Measurements from ENCODE around the gene ENKUR.

Gene ENKUR

DNA sequence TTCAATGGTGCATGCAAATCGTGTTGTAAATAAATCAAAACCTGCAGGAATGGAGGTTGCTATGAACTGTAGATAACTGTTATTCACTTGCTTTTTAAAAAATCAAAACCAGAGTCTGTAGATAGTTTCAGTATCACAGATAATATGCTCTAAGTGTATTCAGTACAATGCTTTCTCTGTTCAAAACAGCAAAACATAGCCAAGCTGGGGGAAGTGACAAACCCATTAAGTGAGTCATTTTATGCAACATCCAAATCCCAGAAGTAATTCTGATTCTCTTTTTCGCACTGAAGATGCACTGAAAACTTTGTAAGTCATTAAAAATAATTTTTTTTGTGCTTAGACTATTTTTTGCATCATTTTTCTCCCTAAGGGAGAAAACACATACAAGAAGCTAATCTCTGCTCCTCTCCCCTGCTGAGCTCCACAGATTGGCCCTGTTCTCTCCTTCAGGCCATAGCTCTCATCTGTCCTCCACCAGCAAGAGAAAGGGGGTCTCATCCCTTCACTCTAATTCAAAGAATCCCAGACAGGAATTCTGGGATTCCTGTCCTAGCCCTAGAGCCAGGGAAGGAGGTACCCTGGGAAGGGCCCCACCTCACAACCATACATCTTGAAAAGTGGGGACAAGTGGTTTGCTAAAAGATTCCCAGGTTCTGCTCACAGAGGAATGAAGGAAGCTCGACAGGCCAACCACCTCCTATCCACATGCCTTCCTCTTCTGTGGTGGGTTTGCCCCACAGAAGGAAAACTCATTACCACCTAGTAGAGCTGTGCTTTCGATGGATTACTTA is 68.5 kb downstream of the ENKUR start:
- no peak for DNase-seq (ENCODE audit: low read depth)

- DNase-seq (ENCODE audit: low read depth): no peak
Observed at GRCh38 chr10:24944512-24945255, 71.3 kb downstream of the ENKUR start.

GRCh38 chr10:24938525-24938924 is 77.4 kb downstream of the ENKUR start:
- DNase-seq (ENCODE audit: low read depth): no peak

- no peak for DNase-seq (ENCODE audit: low read depth)
Observed at GRCh38 chr10:24938076-24938475, 77.9 kb downstream of the ENKUR start.

DNA sequence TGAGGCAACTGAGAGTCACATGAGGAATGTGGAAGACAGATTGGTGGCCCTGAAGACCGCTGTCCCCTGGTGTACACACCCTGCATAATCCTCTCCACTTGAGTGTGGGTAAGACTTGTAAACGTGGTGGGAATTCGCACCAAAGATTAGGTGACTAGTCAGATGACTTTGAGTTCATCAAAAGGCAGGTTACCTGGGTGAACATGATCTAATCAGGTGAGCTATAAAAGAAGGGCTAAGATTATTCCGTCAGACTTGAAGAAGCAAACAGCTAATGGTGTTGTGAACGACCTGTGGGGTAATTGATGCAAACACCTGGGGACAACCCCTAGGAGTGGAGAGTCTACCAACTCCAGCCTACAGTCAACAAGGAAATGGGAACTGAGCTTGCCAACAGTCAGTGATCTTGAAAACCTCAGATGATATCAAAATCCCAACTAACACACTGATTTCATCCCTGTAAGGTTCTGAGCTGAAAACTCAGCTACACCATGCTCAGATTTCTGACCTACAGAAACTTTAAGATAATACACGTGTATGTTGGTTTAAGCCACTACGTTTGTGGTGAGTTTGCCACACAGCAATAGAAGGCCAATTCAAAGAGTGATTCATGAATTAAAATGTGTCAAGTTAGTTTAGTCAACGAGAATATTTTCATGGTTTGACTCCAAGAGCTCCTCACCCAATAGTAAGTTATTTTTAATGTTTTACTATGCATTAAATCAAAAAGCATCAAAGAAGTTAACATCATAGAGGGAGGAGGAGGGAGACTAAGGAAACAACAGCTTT is 80.3 kb downstream of the ENKUR start:
- no peak for DNase-seq (ENCODE audit: low read depth)
